ENCODE data around the gene ALPI.

Gene ALPI

GRCh38 chr2:232458051-232458660 is 2.2 kb downstream of the ALPI start:
- no peak overlapping the region for H3K9ac ChIP-seq
- no peak overlapping the region for H3K4me2 ChIP-seq
- no peak for TF ChIP-seq Cebpa-rat (IDR thresholded peaks at IDR 0.05)
- H3K36me3 ChIP-seq, result no peaks in the 10 kb centered on the region
- no peaks in the 10 kb centered on the region for H3K9me3 ChIP-seq (replicated peaks in 1 of 11)
- no peaks in the 10 kb centered on the region for H3K27me3 ChIP-seq
- no peak overlapping the region for H3K27ac ChIP-seq
- H4K20me1 ChIP-seq, result no peaks in the 10 kb centered on the region; a peak in 1 of 22 replicates
- no peaks in the 10 kb centered on the region for H3K4me1 ChIP-seq
- no peak overlapping the region for H3K4me3 ChIP-seq

DNA sequence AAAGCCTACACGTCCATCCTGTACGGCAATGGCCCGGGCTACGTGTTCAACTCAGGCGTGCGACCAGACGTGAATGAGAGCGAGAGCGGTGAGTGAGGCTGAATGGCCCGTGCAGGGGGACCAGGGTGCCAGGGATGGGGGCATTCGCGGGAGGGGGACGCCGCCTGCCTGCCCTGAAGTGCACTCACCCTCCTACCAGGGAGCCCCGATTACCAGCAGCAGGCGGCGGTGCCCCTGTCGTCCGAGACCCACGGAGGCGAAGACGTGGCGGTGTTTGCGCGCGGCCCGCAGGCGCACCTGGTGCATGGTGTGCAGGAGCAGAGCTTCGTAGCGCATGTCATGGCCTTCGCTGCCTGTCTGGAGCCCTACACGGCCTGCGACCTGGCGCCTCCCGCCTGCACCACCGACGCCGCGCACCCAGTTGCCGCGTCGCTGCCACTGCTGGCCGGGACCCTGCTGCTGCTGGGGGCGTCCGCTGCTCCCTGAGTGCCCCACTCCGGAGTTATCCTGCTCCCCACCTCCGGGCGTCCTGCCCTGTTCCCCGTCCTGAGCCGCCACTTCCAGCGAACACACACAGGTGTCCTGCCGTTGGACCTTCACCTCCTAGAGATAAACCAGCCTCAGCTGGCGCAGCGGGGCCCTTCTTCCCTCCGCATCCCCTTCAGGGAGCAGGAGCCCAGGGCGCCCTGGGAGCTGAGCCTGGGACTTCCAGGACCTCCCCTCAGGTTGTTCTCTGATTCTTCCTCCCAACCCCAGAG is 2.9 kb downstream of the ALPI start:
- H4K20me1 ChIP-seq, result no peaks in the 10 kb centered on the region; a peak in 1 of 22 replicates
- H3K36me3 ChIP-seq, result no peaks in the 10 kb centered on the region
- TF ChIP-seq Cebpa-rat (IDR thresholded peaks at IDR 0.05), result no peak
- H3K9ac ChIP-seq, result no peak overlapping the region
- no peak overlapping the region for H3K4me3 ChIP-seq
- H3K4me2 ChIP-seq, result no peak overlapping the region
- no peaks in the 10 kb centered on the region for H3K9me3 ChIP-seq (replicated peaks in 1 of 11)
- no peaks in the 10 kb centered on the region for H3K27me3 ChIP-seq
- H3K4me1 ChIP-seq, result no peaks in the 10 kb centered on the region
- H3K27ac ChIP-seq, result no peak overlapping the region

GRCh38 chr2:232459419-232460035 is 3.6 kb downstream of the ALPI start:
- Histone ChIP-seq H3K27me3 (no peaks in the 10 kb centered on the region), H3K36me3 (no peaks in the 10 kb centered on the region), H3K9ac (no peak overlapping the region), H3K27ac (no peak overlapping the region), H4K20me1 (no peaks in the 10 kb centered on the region; a peak in 1 of 22 replicates), H3K9me3 (replicated peaks in 1 of 11) (no peaks in the 10 kb centered on the region), H3K4me3 (no peak overlapping the region), H3K4me2 (no peak overlapping the region), H3K4me1 (no peaks in the 10 kb centered on the region)
- TF ChIP-seq Cebpa-rat (IDR thresholded peaks at IDR 0.05), result no peak

DNA sequence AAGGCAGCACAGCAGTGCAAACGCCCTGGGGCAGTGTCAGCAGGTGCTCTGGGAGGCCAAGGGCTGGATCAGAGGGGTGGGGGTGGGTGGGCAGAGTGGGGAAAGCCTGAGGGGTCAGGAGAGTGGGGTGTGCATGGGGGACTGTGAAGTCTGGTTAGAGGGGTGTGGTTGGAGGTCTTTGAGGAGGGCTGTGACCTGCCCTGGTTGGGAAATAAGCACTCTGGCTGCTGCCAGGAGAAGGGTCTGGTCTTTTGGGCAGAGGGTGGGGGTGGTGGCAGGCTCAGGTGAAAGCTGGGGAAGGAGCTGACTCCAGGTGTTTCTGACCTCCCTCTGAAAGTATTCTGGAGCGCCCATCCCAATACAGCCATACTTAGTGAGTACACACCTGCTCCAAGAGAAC is 4.2 kb downstream of the ALPI start:
- H3K9me3 ChIP-seq (replicated peaks in 1 of 11), result no peaks in the 10 kb centered on the region
- no peak overlapping the region for H3K4me2 ChIP-seq
- H3K4me1 ChIP-seq, result no peaks in the 10 kb centered on the region
- no peak for TF ChIP-seq Cebpa-rat (IDR thresholded peaks at IDR 0.05)
- no peaks in the 10 kb centered on the region for H3K27me3 ChIP-seq
- no peak overlapping the region for H3K27ac ChIP-seq
- H4K20me1 ChIP-seq, result no peaks in the 10 kb centered on the region; a peak in 1 of 22 replicates
- H3K36me3 ChIP-seq, result no peaks in the 10 kb centered on the region
- no peak overlapping the region for H3K4me3 ChIP-seq
- no peak overlapping the region for H3K9ac ChIP-seq

- Histone ChIP-seq H3K9me3 (replicated peaks in 1 of 11) (no peaks in the 10 kb centered on the region), H4K20me1 (no peaks in the 10 kb centered on the region), H3K27me3 (no peaks in the 10 kb centered on the region), H3K27ac (no peak overlapping the region), H3K9ac (no peak overlapping the region), H3K4me3 (no peak overlapping the region), H3K36me3 (no peaks in the 10 kb centered on the region), H3K4me1 (peaks cover 0 to 7% (median 4%) of the 10 kb centered on the region in 10 experiments; a peak in 4 of 20 replicates), H3K4me2 (no peak overlapping the region)
- TF ChIP-seq Cebpa-rat (IDR thresholded peaks at IDR 0.05), result no peak
These were observed 8.0 kb downstream of the ALPI start for GRCh38 chr2:232463701-232464543.

DNA sequence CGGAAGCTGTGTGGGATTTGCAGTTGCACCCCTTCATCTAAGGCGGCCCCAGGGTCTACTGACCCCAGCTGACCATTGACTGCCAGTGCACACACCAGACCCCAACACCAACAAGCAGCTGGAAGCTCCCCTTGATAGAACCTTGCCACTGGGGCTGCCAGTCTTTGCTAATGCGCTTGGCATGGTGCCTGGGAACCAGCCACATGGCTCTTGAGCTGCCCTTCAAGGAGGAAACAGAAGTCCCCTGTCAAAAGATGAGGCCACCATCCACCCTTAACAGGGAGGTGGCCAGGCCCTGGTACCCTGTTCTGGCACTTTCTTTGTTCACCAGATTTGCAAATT is 8.6 kb downstream of the ALPI start:
- TF ChIP-seq Cebpa-rat (IDR thresholded peaks at IDR 0.05), result no peak
- no peaks in the 10 kb centered on the region for H4K20me1 ChIP-seq
- no peaks in the 10 kb centered on the region for H3K9me3 ChIP-seq (replicated peaks in 1 of 11)
- no peak overlapping the region for H3K4me3 ChIP-seq
- no peak overlapping the region for H3K4me2 ChIP-seq
- H3K4me1 ChIP-seq, result peaks cover 0 to 7% (median 4%) of the 10 kb centered on the region in 10 experiments; a peak in 4 of 20 replicates
- no peak overlapping the region for H3K27ac ChIP-seq
- no peaks in the 10 kb centered on the region for H3K36me3 ChIP-seq
- no peaks in the 10 kb centered on the region for H3K27me3 ChIP-seq
- H3K9ac ChIP-seq, result no peak overlapping the region

DNA sequence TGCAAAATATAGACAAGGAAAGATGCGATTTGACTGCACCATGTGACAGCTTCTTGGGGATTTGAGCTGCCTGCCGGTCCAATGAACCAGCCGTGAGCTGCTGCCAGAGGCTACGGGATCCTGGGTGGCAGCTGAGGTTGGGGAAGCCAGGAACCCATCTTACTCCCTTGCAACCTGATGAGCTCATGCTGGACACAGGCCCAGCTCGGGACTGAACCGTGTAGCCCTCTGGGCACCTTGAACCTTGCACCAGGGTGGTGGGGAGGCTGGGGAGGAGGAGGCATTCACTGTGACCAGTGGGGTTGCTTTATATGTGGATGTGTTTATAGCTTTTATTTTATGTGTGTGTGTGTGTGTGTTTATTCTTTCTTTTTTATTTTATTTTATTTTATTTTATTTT is 9.1 kb downstream of the ALPI start:
- TF ChIP-seq Cebpa-rat (IDR thresholded peaks at IDR 0.05), result no peak
- Histone ChIP-seq H3K27me3 (no peaks in the 10 kb centered on the region), H3K36me3 (no peaks in the 10 kb centered on the region), H4K20me1 (no peaks in the 10 kb centered on the region), H3K27ac (no peak overlapping the region), H3K9ac (no peak overlapping the region), H3K4me3 (no peak overlapping the region), H3K4me1 (peaks cover 0 to 7% (median 4%) of the 10 kb centered on the region in 10 experiments; a peak in 4 of 20 replicates), H3K9me3 (replicated peaks in 1 of 11) (no peaks in the 10 kb centered on the region), H3K4me2 (no peak overlapping the region)

DNA sequence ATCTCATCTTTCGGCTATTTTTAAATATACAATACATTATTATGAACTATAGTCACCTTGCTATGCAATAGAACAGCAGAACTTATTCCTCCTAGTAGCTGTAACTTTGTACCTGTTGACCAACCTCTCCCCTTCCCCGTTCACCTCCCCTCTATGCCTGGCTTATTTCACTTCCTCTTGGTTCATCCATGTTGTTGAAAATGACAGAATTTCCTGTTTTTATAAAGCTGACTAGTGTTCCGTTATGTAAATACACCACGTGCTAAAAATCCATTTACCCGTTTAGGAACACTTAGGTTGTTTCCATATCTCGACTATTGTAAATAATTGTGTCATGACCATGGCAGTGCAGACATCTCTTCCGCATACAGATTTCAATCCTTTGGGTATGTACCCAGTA is 10.3 kb downstream of the ALPI start:
- no peaks in the 10 kb centered on the region for H4K20me1 ChIP-seq
- no peaks in the 10 kb centered on the region for H3K27me3 ChIP-seq
- no peaks in the 10 kb centered on the region for H3K36me3 ChIP-seq
- no peak overlapping the region for H3K9ac ChIP-seq
- H3K4me1 ChIP-seq, result peaks cover 0 to 7% (median 4%) of the 10 kb centered on the region in 10 experiments; a peak in 4 of 20 replicates
- peak overlapping the region in 6 of 11 experiments; percentile 2 to 26 (median 18); a peak in 3 of 22 replicates for H3K4me2 ChIP-seq
- no peak for TF ChIP-seq Cebpa-rat (IDR thresholded peaks at IDR 0.05)
- H3K27ac ChIP-seq, result no peak overlapping the region
- H3K4me3 ChIP-seq, result no peak overlapping the region
- no peaks in the 10 kb centered on the region for H3K9me3 ChIP-seq (replicated peaks in 1 of 11)

GRCh38 chr2:232473467-232473890 is 17.5 kb downstream of the ALPI start:
- no peaks in the 10 kb centered on the region for H3K27me3 ChIP-seq
- H3K4me2 ChIP-seq, result no peak overlapping the region
- no peaks in the 10 kb centered on the region for H3K4me1 ChIP-seq
- no peaks in the 10 kb centered on the region for H3K36me3 ChIP-seq
- no peaks in the 10 kb centered on the region; a peak in 1 of 22 replicates for H4K20me1 ChIP-seq
- H3K9me3 ChIP-seq (replicated peaks in 1 of 11), result peaks cover 0 to 20% (median 7%) of the 10 kb centered on the region in 11 experiments; a peak in 12 of 22 replicates
- TF ChIP-seq Cebpa-rat (IDR thresholded peaks at IDR 0.05), result no peak
- H3K4me3 ChIP-seq, result no peak overlapping the region
- H3K9ac ChIP-seq, result no peak overlapping the region
- H3K27ac ChIP-seq, result no peak overlapping the region

Data from BLaER1 treated with 17β-estradiol and CSF1 and Interleukin-3, amounts not matched to agents 10 nM and 100 nM (cell line).